ENCODE results near the gene CYP51A1. TPM values are rescaled to one million over a fixed set of nuclear protein-coding genes. Genes with fewer than 3 reads are reported as not detected.

Gene CYP51A1
- total and polyA plus RNA-seq, 2 of the 13 experiments (the other 11 are each of a cell fraction or from before 2014, with no cell fraction given): 15.4 to 260 TPM

DNA sequence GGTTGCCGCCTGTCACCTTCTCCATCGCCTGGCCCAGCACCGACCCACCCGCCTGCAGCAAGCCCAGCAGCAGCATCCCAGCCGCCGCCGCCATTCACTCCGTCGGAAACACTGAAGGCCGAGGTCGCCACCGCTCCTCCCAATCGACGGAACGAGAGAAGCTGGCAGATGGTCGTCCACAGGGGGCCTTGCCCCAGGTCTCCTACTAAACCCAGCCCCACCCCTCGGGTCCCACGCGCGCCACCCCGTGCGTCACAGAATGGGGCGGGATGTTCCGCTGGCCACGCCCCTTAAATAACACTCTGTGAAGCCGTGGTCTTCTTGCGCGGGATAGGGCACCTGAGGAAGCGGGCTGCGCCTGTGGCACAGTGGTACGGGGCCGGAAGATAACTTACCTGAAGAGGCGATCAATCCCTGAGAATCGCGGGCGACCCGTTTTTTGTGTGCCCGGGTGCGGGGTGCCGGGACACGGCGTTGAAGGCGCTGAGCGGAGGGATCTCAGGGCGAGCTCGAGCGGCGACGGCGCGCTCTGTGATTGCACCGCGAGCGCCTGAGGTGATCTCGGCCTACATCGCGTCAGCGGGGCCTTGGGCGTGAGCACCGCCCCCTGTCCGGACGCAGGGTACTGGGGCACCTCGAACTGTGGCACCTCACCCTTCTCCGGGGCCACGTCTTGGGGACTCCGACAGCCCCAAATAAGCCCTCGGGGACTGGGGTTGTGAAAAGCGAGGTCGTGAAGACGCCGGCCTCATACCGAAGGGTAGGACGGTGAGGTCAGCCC is at the start of gene CYP51A1 (continued):
- TF ChIP-seq ARNT2 (CRISPR knock-in tag; IDR thresholded peaks at IDR 0.05; ENCODE audit: low read depth) (peak; percentile 66), CHD2 (IDR thresholded peaks at IDR 0.05; ENCODE audit: low read depth, low read length) (peak; percentile 83), ZNF674 (CRISPR knock-in tag; IDR thresholded peaks at IDR 0.05; ENCODE audit: low read depth) (no peak), ZNF496 (CRISPR knock-in tag; IDR thresholded peaks at IDR 0.05; ENCODE audit: insufficient replicate concordance) (no peak), NFIC (IDR thresholded peaks at IDR 0.05; ENCODE audit: low read length) (no peak), CCDC6 (CRISPR knock-in tag; IDR thresholded peaks at IDR 0.05) (peak; percentile 97), AGO1 (IDR thresholded peaks at IDR 0.05; ENCODE audit: low read depth, low read length, poor library complexity, severe bottlenecking) (peak; percentile 72), SNAPC2 (CRISPR knock-in tag; IDR thresholded peaks at IDR 0.05) (peak; percentile 72), HDAC2 (CRISPR knock-in tag; IDR thresholded peaks at IDR 0.05) (peak; percentile 74), MXI1 (IDR thresholded peaks at IDR 0.05; ENCODE audit: borderline replicate concordance, low read depth, low read length) (peak; percentile 36; the same call in 2 of the 3 replicates), POLR2A (IDR thresholded peaks at IDR 0.05; ENCODE audit: insufficient read depth in 1 of 2, low read depth in 2 of 2, low read length in 2 of 2) (peak; percentile 84 to 93), RFXANK (CRISPR knock-in tag; IDR thresholded peaks at IDR 0.05) (no peak), ATF7 (IDR thresholded peaks at IDR 0.05) (no peak), ATF7 (CRISPR knock-in tag; IDR thresholded peaks at IDR 0.05) (peak; percentile 88), ZSCAN30 (CRISPR knock-in tag; IDR thresholded peaks at IDR 0.05) (peak; percentile 90; the same call in 1 of the 2 replicates), MED8 (CRISPR knock-in tag; IDR thresholded peaks at IDR 0.05; ENCODE audit: insufficient replicate concordance) (peak; percentile 64), CBX2 (IDR thresholded peaks at IDR 0.05; ENCODE audit: low read depth, low read length) (no peak), CBX2 (CRISPR knock-in tag; IDR thresholded peaks at IDR 0.05; ENCODE audit: low read depth) (0 out of 2 replicates have a peak, but pooled peaks have one; percentile 38), ZNF547 (CRISPR knock-in tag; IDR thresholded peaks at IDR 0.05) (peak; percentile 88), FOXJ3 (CRISPR knock-in tag; IDR thresholded peaks at IDR 0.05; ENCODE audit: borderline replicate concordance) (peak; percentile 63; the same call in 1 of the 2 replicates), ZNF296 (CRISPR knock-in tag; conservative IDR thresholded peaks at IDR 0.05) (no peak), ZNF180 (CRISPR knock-in tag; IDR thresholded peaks at IDR 0.05; ENCODE audit: borderline replicate concordance, low read depth) (0 out of 2 replicates have a peak, but pooled peaks have one; percentile 59), ZNF160 (CRISPR knock-in tag; IDR thresholded peaks at IDR 0.05) (peak; percentile 72; the same call in 1 of the 2 replicates), MAZ (IDR thresholded peaks at IDR 0.05; ENCODE audit: borderline replicate concordance, low read depth, low read length) (peak; percentile 16; the same call in 1 of the 2 replicates), MAZ (CRISPR knock-in tag; IDR thresholded peaks at IDR 0.05; ENCODE audit: low read depth) (peak; percentile 83), ADNP (CRISPR knock-in tag; IDR thresholded peaks at IDR 0.05) (no peak), HMG20A (CRISPR knock-in tag; IDR thresholded peaks at IDR 0.05; ENCODE audit: borderline replicate concordance) (no peak; the same call in 1 of the 2 replicates)
- TF ChIP-seq, protein P1, sequence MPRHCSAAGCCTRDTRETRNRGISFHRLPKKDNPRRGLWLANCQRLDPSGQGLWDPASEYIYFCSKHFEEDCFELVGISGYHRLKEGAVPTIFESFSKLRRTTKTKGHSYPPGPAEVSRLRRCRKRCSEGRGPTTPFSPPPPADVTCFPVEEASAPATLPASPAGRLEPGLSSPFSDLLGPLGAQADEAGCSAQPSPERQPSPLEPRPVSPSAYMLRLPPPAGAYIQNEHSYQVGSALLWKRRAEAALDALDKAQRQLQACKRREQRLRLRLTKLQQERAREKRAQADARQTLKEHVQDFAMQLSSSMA (CRISPR knock-in tag; IDR thresholded peaks at IDR 0.05): peak; percentile 81; the same call in 1 of the 2 replicates
- TF ChIP-seq, protein P2, sequence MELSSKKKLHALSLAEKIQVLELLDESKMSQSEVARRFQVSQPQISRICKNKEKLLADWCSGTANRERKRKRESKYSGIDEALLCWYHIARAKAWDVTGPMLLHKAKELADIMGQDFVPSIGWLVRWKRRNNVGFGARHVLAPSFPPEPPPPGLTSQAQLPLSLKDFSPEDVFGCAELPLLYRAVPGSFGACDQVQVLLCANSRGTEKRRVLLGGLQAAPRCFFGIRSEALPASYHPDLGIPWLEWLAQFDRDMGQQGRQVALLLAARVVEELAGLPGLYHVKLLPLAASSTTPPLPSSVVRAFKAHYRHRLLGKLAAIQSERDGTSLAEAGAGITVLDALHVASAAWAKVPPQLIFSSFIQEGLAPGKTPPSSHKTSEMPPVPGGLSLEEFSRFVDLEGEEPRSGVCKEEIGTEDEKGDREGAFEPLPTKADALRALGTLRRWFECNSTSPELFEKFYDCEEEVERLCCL (CRISPR knock-in tag; IDR thresholded peaks at IDR 0.05; ENCODE audit: borderline replicate concordance): 0 out of 2 replicates have a peak, but pooled peaks have one; percentile 29

All from HepG2 (cell line).